Naive thymus-derived CD4-positive, alpha-beta T cell (primary cell): Measurements from ENCODE around the gene LRCH1. TPM values are rescaled to one million over a fixed set of nuclear protein-coding genes. Genes with fewer than 3 reads are reported as not detected.

ENCODE experiments used
- ATAC-seq: fragments of 150-1000 bp; cut with Tn5 transposase; 2 replicates; pipeline ENCODE4 v1.10.0; 2021; ENCODE audit warnings: mild to moderate bottlenecking, moderate library complexity
- CTCF ChIA-PET: fragments of 350-600 bp; sonication (Branson Sonifier 250); formaldehyde crosslinking; loops from one replicate; lab custom pipeline; 2021; ENCODE audit warnings: antibody characterized with exemption; lab: Charles Lee
- POLR2A ChIA-PET: fragments of 350-600 bp; sonication (Branson Sonifier 250); formaldehyde crosslinking; loops from one replicate; lab custom pipeline; 2021; ENCODE audit warnings: antibody characterized with exemption, inconsistent platforms; lab: Charles Lee
- DNase-seq, 9 donors: peaks; one replicate each; pipeline versions ENCODE4 v3.0.0 to v3.0.0-alpha.2; 2020 to 2022; ENCODE audit warnings: mixed read lengths in 1 of 9
- H3K27ac ChIP-seq: one replicate; pipeline ENCODE4 v1.7.0; 2013; ENCODE audit warnings: mild to moderate bottlenecking, low read depth, low read length, moderate library complexity
- H3K27me3 ChIP-seq, 2 donors: one replicate each; pipeline ENCODE4 v1.7.0; 2013; ENCODE audit warnings: low read length in 2 of 2, mild to moderate bottlenecking in 2 of 2, moderate library complexity in 2 of 2; ENCODE audit not compliant: control insufficient read depth in 2 of 2, insufficient read depth in 2 of 2
- H3K36me3 ChIP-seq, 3 experiments: 1 replicate in 2 of 3; 2 replicates in 1 of 3; pipeline ENCODE4 v1.7.0; 2013; ENCODE audit warnings: low read length in 3 of 3, mild to moderate bottlenecking in 3 of 3, moderate library complexity in 1 of 3; ENCODE audit not compliant: insufficient read depth in 3 of 3, control insufficient read depth in 2 of 3
- H3K4me1 ChIP-seq, 2 donors: one replicate each; pipeline ENCODE4 v1.7.0; 2013; ENCODE audit warnings: low read length in 2 of 2, mild to moderate bottlenecking in 2 of 2, moderate library complexity in 1 of 2; ENCODE audit not compliant: control insufficient read depth in 2 of 2, insufficient read depth in 2 of 2
- H3K4me3 ChIP-seq: 2 replicates; pipeline ENCODE4 v1.7.0; 2013; ENCODE audit warnings: mild to moderate bottlenecking, low read length
- H3K9me3 ChIP-seq, 3 experiments: 1 replicate in 2 of 3; 2 replicates in 1 of 3; pipeline ENCODE4 v1.7.0; 2013; ENCODE audit warnings: low read length in 3 of 3; ENCODE audit not compliant: control insufficient read depth in 2 of 3
- H3K27ac Mint-ChIP-seq, 9 donors: one replicate each; pipeline ENCODE4 v1.8.0; 2020 to 2022; ENCODE audit warnings: mixed read lengths in 9 of 9, mild to moderate bottlenecking in 8 of 9, moderate library complexity in 5 of 9, inconsistent platforms in 2 of 9
- H3K27me3 Mint-ChIP-seq, 5 donors: one replicate each; pipeline ENCODE4 v1.8.0; 2021 to 2022; ENCODE audit warnings: mixed read lengths in 5 of 5, mild to moderate bottlenecking in 1 of 5
- H3K36me3 Mint-ChIP-seq, 5 donors: one replicate each; pipeline ENCODE4 v1.8.0; 2020 to 2022; ENCODE audit warnings: mixed read lengths in 5 of 5, mild to moderate bottlenecking in 3 of 5, inconsistent platforms in 1 of 5
- H3K4me1 Mint-ChIP-seq, 7 donors: one replicate each; pipeline ENCODE4 v1.8.0; 2020 to 2022; ENCODE audit warnings: mixed read lengths in 7 of 7, mild to moderate bottlenecking in 3 of 7, inconsistent platforms in 1 of 7
- H3K4me3 Mint-ChIP-seq, 10 donors: one replicate each; pipeline ENCODE4 v1.8.0; 2020 to 2022; ENCODE audit warnings: mild to moderate bottlenecking in 10 of 10, mixed read lengths in 10 of 10, moderate library complexity in 6 of 10, inconsistent platforms in 2 of 10
- H3K9me3 Mint-ChIP-seq, 11 donors: one replicate each; pipeline ENCODE4 v1.8.0; 2020 to 2022; ENCODE audit warnings: mixed read lengths in 11 of 11, mild to moderate bottlenecking in 4 of 11, inconsistent platforms in 1 of 11, moderate library complexity in 1 of 11
- intact Hi-C, 2 donors: fragments of 100-400 bp; cut with micrococcal nuclease; formaldehyde crosslinking; loops; one replicate each; pipeline ENCODE4 v1.15.1; 2023
- polyA plus RNA-seq, 2 donors: library from polyadenylated mRNA; unstranded; fragments of 300-500 nt; fragmentation: Illumina TruSeq; gene quantifications; one replicate each; pipeline ENCODE4 v1.2.3, GENCODE V29; 2021
- total RNA-seq, 6 experiments: library from RNA in 5 of 6; stranded (reverse) in 5 of 6; gene quantifications; 1 replicate in 5 of 6; 2 replicates in 1 of 6; pipeline ENCODE4 v1.2.3 and lab custom pipeline; 2021 to 2026

The LRCH1 gene
- total and polyA plus RNA-seq, 7 experiments from 2014 or later = 4.1 to 24.2 (median 15.2) TPM

- Mint-ChIP-seq H3K4me3 (no peak overlapping the region), H3K27ac (no peak overlapping the region), H3K36me3 (no peaks in the 10 kb centered on the region), H3K4me1 (peaks cover 0 to 21% (median 0%) of the 10 kb centered on the region in 7 donors), H3K9me3 (no peaks in the 10 kb centered on the region), H3K27me3 (peaks cover 0 to 6% (median 2%) of the 10 kb centered on the region in 5 donors)
- H3K4me3 ChIP-seq = no peak overlapping the region
- CTCF ChIA-PET = no interaction called here
- DNase-seq = no peak
- H3K27me3 ChIP-seq = no peaks in the 10 kb centered on the region
- no peak for ATAC-seq
- no peaks in the 10 kb centered on the region for H3K36me3 ChIP-seq
- H3K4me1 ChIP-seq = no peaks in the 10 kb centered on the region
- intact Hi-C loops = no loop called here
- no peak overlapping the region for H3K27ac ChIP-seq
- no peaks in the 10 kb centered on the region for H3K9me3 ChIP-seq
- POLR2A ChIA-PET = no interaction called here
These were observed 22.7 kb upstream of the LRCH1 start for GRCh38 chr13:46530084-46530935.

- Mint-ChIP-seq H3K4me3 (no peak overlapping the region), H3K9me3 (no peaks in the 10 kb centered on the region), H3K27ac (no peak overlapping the region), H3K36me3 (no peaks in the 10 kb centered on the region), H3K4me1 (peaks cover 0 to 21% (median 0%) of the 10 kb centered on the region in 7 donors), H3K27me3 (peaks cover 0 to 2% (median 0%) of the 10 kb centered on the region in 5 donors)
- ATAC-seq (no peak), DNase-seq (no peak)
- ChIA-PET POLR2A (no interaction called here), CTCF (no interaction called here)
- no peaks in the 10 kb centered on the region for H3K4me1 ChIP-seq
- no peaks in the 10 kb centered on the region for H3K36me3 ChIP-seq
- no peak overlapping the region for H3K27ac ChIP-seq
- intact Hi-C loops = no loop called here
- no peaks in the 10 kb centered on the region for H3K27me3 ChIP-seq
- H3K9me3 ChIP-seq = no peaks in the 10 kb centered on the region
- H3K4me3 ChIP-seq = no peak overlapping the region
These were observed 21.0 kb upstream of the LRCH1 start for GRCh38 chr13:46531953-46532352.

- no peaks in the 10 kb centered on the region for H3K27me3 ChIP-seq
- no peaks in the 10 kb centered on the region for H3K36me3 ChIP-seq
- Mint-ChIP-seq H3K9me3 (no peaks in the 10 kb centered on the region), H3K4me3 (no peak overlapping the region), H3K27me3 (peaks cover 0 to 4% (median 0%) of the 10 kb centered on the region in 5 donors), H3K36me3 (no peaks in the 10 kb centered on the region), H3K27ac (no peak overlapping the region), H3K4me1 (peaks cover 0 to 16% (median 0%) of the 10 kb centered on the region in 7 donors)
- H3K27ac ChIP-seq = no peak overlapping the region
- H3K4me1 ChIP-seq = no peaks in the 10 kb centered on the region
- H3K9me3 ChIP-seq = no peaks in the 10 kb centered on the region
- ATAC-seq = no peak
- intact Hi-C loops = no loop called here
- ChIA-PET POLR2A (no interaction called here), CTCF (interaction anchor here (2.2 kb wide), 1 partner anchor 17 kb away, joined by 7 read pairs; no protein-coding TSS in a partner anchor)
- no peak for DNase-seq
- H3K4me3 ChIP-seq = no peak overlapping the region
These were observed 18.0 kb upstream of the LRCH1 start for GRCh38 chr13:46535002-46535401.

- Histone ChIP-seq H3K27ac (no peak overlapping the region), H3K4me1 (no peaks in the 10 kb centered on the region), H3K36me3 (no peaks in the 10 kb centered on the region), H3K4me3 (no peak overlapping the region), H3K27me3 (no peaks in the 10 kb centered on the region), H3K9me3 (no peaks in the 10 kb centered on the region)
- peaks cover 0 to 7% (median 0%) of the 10 kb centered on the region in 5 donors for H3K27me3 Mint-ChIP-seq
- no peak for ATAC-seq
- ChIA-PET POLR2A (no interaction called here), CTCF (interaction anchor here (2.2 kb wide), 1 partner anchor 16 kb away, joined by 7 read pairs; no protein-coding TSS in a partner anchor)
- peaks cover 0 to 8% (median 0%) of the 10 kb centered on the region in 7 donors for H3K4me1 Mint-ChIP-seq
- no peak overlapping the region for H3K27ac Mint-ChIP-seq
- DNase-seq = no peak
- H3K36me3 Mint-ChIP-seq = no peaks in the 10 kb centered on the region
- no peak overlapping the region for H3K4me3 Mint-ChIP-seq
- intact Hi-C loops = no loop called here
- H3K9me3 Mint-ChIP-seq = no peaks in the 10 kb centered on the region
These were observed 17.1 kb upstream of the LRCH1 start for GRCh38 chr13:46535825-46536224.

DNA sequence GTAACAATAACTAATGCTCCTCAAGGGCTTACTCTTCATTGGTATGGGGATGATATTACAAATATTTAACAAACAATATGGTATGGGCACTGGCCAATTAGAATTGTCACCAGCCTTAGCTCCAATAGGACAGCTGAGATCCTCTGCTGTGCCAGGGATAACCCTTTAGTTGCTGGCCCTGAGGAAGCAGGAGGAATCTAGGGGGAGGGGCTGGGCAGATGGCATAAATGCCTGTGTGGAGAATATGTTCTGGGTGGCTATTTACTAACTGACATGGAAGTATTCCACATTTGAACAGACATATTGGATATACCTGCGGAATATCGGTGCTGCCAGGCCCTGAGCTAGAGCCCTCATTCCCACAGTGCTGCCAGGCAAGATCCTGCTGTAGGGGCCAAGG is 16.6 kb upstream of the LRCH1 start:
- peaks cover 0 to 7% (median 0%) of the 10 kb centered on the region in 5 donors for H3K27me3 Mint-ChIP-seq
- peaks cover 0 to 6% (median 0%) of the 10 kb centered on the region in 7 donors for H3K4me1 Mint-ChIP-seq
- H3K27ac Mint-ChIP-seq = no peak overlapping the region
- intact Hi-C loops = no loop called here
- ATAC-seq = no peak
- no peak for DNase-seq
- Histone ChIP-seq H3K4me3 (no peak overlapping the region), H3K27me3 (no peaks in the 10 kb centered on the region), H3K9me3 (no peaks in the 10 kb centered on the region), H3K4me1 (no peaks in the 10 kb centered on the region), H3K36me3 (no peaks in the 10 kb centered on the region), H3K27ac (no peak overlapping the region)
- CTCF ChIA-PET = no interaction called here
- POLR2A ChIA-PET = no interaction called here
- no peaks in the 10 kb centered on the region for H3K36me3 Mint-ChIP-seq
- no peak overlapping the region for H3K4me3 Mint-ChIP-seq
- H3K9me3 Mint-ChIP-seq = no peaks in the 10 kb centered on the region

DNA sequence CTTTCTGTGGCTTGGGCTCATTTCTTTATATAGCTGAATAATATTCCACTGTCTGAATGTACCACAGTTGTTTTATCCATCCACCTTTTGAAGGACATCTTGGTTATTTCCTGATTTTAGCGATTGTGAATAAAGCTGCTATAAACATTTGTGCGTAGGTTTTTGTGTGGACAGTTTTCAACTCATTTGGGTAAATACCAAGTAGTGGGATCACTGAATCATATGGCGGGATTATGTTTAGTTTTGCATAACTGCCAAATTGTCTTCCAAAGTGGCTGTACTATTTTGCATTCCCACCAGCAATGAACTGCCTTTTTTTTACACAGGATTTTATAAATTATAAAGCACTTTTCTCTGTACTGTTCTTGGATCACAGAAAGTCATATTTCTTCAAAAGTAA is 13.7 kb upstream of the LRCH1 start:
- Mint-ChIP-seq H3K4me3 (no peak overlapping the region), H3K9me3 (no peaks in the 10 kb centered on the region)
- CTCF ChIA-PET = no interaction called here

More for the DNA sequence above, 13.7 kb upstream of the LRCH1 start:
- DNase-seq = no peak
- intact Hi-C loops = no loop called here
- Histone ChIP-seq H3K36me3 (no peaks in the 10 kb centered on the region), H3K27ac (no peak overlapping the region), H3K4me3 (no peak overlapping the region), H3K27me3 (no peaks in the 10 kb centered on the region), H3K9me3 (no peaks in the 10 kb centered on the region), H3K4me1 (no peaks in the 10 kb centered on the region)
- H3K36me3 Mint-ChIP-seq = no peaks in the 10 kb centered on the region
- no peak for ATAC-seq
- POLR2A ChIA-PET = no interaction called here
- peaks cover 0 to 5% (median 0%) of the 10 kb centered on the region in 7 donors for H3K4me1 Mint-ChIP-seq
- peaks cover 0 to 7% (median 0%) of the 10 kb centered on the region in 5 donors for H3K27me3 Mint-ChIP-seq
- no peak overlapping the region for H3K27ac Mint-ChIP-seq
